SJCRH30 (cell line): ENCODE results near the gene ATRNL1. TPM values are rescaled to one million over a fixed set of nuclear protein-coding genes. Genes with fewer than 3 reads are reported as not detected.
A peak's percentile ranks its signal among the peaks of the same experiment; 100 is the strongest.
"Not testable (repeated sequence)": the region's sequence is repeated elsewhere in the genome, so short reads cannot be mapped to it uniquely, and the experiment has no call there.

Source experiments
- DNase-seq, 2 experiments: peaks; one replicate each; pipeline ENCODE4 v3.0.0-alpha.2; 2015 to 2020
- H3K27ac ChIP-seq: fragments of 250-450 bp; sonication (Bioruptor Pico); 2 replicates; pipeline ENCODE4 v1.5.1; 2020; ENCODE audit warnings: mild to moderate bottlenecking, moderate library complexity
- H3K27me3 ChIP-seq: fragments of 250-450 bp; sonication (Bioruptor Pico); 2 replicates; pipeline ENCODE4 v1.5.1; 2020; ENCODE audit warnings: mild to moderate bottlenecking, moderate library complexity
- H3K36me3 ChIP-seq: fragments of 250-450 bp; sonication (Bioruptor Pico); 2 replicates; pipeline ENCODE4 v1.5.1; 2020; ENCODE audit warnings: mild to moderate bottlenecking, moderate library complexity
- H3K4me1 ChIP-seq: fragments of 250-450 bp; sonication (Bioruptor Pico); 2 replicates; pipeline ENCODE4 v1.5.1; 2020; ENCODE audit warnings: mild to moderate bottlenecking, moderate library complexity
- H3K4me3 ChIP-seq: fragments of 250-450 bp; sonication (Bioruptor Pico); 2 replicates; pipeline ENCODE4 v1.5.1; 2020; ENCODE audit warnings: mild to moderate bottlenecking, moderate library complexity
- H3K9me3 ChIP-seq: fragments of 250-450 bp; sonication (Bioruptor Pico); replicated peaks from 2 replicates; pipeline ENCODE4 v1.5.1; 2020; ENCODE audit warnings: mild to moderate bottlenecking, moderate library complexity
- total RNA-seq: library from RNA; depleted of rRNA; stranded (reverse); fragments of >200 nt; shearing (Covaris generic); gene quantifications from 2 replicates; pipeline ENCODE4 v1.2.3, GENCODE V29; 2014

Gene ATRNL1
- total RNA-seq, 1 experiment from 2014 or later = 26.3 TPM

DNA sequence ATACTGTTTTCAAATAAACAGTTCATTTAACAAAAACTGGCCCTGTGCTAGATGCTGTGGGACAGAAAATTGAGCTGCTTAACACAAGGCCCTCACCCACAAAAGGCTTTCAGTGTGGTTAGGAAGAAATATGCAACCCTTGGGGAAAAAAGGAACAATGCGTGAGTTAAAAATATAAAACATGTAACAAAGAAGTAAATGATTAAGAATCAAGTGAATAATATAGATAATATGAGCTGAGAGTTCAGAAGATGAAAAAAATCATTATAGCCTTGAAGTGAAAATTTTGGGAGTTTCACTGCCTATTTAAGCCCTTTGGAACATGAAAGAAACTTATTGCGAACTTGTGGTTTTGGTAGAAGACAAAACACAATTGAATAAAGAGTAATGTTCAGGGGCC lies 684.5 kb downstream of the ATRNL1 start:
- no peak for DNase-seq
- no peaks in the 10 kb centered on the region for H3K36me3 ChIP-seq
- no peak overlapping the region for H3K27ac ChIP-seq
- H3K9me3 ChIP-seq = no peaks in the 10 kb centered on the region
- no peaks in the 10 kb centered on the region for H3K27me3 ChIP-seq
- H3K4me1 ChIP-seq = no peaks in the 10 kb centered on the region
- H3K4me3 ChIP-seq = no peak overlapping the region

DNA sequence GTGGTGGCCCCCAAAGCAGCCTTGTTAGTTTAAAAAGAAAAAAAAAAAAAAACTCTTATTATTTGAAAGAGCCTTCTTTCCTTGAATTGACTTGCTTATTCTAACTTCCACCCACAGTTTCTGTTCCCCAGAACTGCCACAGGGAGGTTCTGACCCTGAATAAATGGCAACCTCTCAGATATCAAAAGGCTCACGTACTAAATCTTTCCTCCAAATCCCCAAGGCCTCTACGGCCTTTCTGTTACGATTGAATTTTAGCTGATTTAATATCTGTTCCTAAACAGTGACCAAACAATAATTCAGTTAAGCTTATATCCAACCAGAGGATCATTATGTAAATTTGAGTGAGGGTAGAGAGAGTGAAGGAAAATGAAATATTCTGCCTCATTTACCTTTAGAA lies 697.1 kb downstream of the ATRNL1 start:
- H3K4me1 ChIP-seq = no peaks in the 10 kb centered on the region
- H3K9me3 ChIP-seq = peaks cover 4% of the 10 kb centered on the region; the same call in 1 of the 2 replicates
- DNase-seq = no peak
- H3K36me3 ChIP-seq = no peaks in the 10 kb centered on the region
- H3K4me3 ChIP-seq = no peak overlapping the region
- H3K27ac ChIP-seq = no peak overlapping the region
- no peaks in the 10 kb centered on the region for H3K27me3 ChIP-seq

DNA sequence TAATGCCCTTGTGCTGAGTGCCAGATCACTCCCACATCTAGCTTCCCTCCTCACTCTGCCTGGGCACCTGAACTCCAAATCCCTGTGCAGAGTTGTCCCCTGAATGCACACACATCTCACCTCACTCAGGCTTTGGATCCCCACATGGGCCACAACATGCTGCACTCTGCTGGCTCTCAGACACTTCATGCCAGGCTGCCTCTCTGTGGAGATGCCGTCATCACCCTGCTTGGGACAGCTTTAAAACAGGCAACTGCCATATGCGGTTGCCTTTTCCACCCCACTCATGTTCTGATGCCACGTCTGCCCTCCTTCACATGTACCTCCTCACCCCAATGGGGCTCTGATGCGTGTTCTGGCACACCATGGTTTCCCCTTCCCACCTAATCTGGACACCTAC lies 702.8 kb downstream of the ATRNL1 start:
- H3K27ac ChIP-seq = no peak overlapping the region

GRCh38 chr10:115801457-115801856 lies 708.3 kb downstream of the ATRNL1 start:
- H3K27ac ChIP-seq = no peak overlapping the region
- H3K9me3 ChIP-seq = no peaks in the 10 kb centered on the region
- H3K27me3 ChIP-seq = no peaks in the 10 kb centered on the region
- no peaks in the 10 kb centered on the region for H3K36me3 ChIP-seq
- no peaks in the 10 kb centered on the region for H3K4me1 ChIP-seq
- DNase-seq = no peak
- H3K4me3 ChIP-seq = no peak overlapping the region

More for the DNA sequence above, 702.8 kb downstream of the ATRNL1 start:
- Histone ChIP-seq H3K36me3 (no peaks in the 10 kb centered on the region), H3K9me3 (peaks cover 4% of the 10 kb centered on the region; the same call in 1 of the 2 replicates), H3K4me1 (no peaks in the 10 kb centered on the region), H3K4me3 (no peak overlapping the region), H3K27me3 (no peaks in the 10 kb centered on the region)
- no peak for DNase-seq

DNA sequence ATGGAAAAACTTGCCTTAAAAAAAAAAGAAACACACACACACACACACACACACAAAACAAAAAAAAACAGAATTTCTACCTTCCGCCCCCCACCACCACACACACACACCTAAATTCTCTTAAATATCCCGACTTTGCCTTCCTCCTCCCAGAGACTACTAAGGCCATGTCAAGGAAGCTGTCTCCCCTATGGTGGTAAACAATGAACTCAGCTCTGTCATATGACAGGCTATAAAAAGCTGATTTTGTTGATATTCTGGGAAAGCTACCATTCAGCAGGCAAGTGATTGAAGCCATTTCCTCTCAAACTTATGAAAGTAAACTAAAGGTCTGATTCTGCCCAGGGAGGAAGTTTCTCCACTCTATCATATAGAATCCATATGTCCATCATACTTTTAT lies 708.8 kb downstream of the ATRNL1 start:
- H3K27me3 ChIP-seq = no peaks in the 10 kb centered on the region
- H3K4me1 ChIP-seq = no peaks in the 10 kb centered on the region
- H3K4me3 ChIP-seq = no peak overlapping the region
- no peaks in the 10 kb centered on the region for H3K36me3 ChIP-seq
- DNase-seq = no peak
- H3K27ac ChIP-seq = no peak overlapping the region
- H3K9me3 ChIP-seq = no peaks in the 10 kb centered on the region

- DNase-seq = no peak
- Histone ChIP-seq H3K9me3 (no peaks in the 10 kb centered on the region), H3K27ac (no peak overlapping the region), H3K4me1 (no peaks in the 10 kb centered on the region), H3K27me3 (no peaks in the 10 kb centered on the region), H3K36me3 (no peaks in the 10 kb centered on the region), H3K4me3 (no peak overlapping the region)
Measured at GRCh38 chr10:115802911-115803310, 709.7 kb downstream of the ATRNL1 start.

GRCh38 chr10:115814542-115814941 lies 721.4 kb downstream of the ATRNL1 start:
- Histone ChIP-seq H3K4me1 (no peaks in the 10 kb centered on the region), H3K4me3 (no peak overlapping the region), H3K27me3 (no peaks in the 10 kb centered on the region), H3K36me3 (no peaks in the 10 kb centered on the region), H3K9me3 (no peaks in the 10 kb centered on the region), H3K27ac (no peak overlapping the region)
- DNase-seq = no peak

DNA sequence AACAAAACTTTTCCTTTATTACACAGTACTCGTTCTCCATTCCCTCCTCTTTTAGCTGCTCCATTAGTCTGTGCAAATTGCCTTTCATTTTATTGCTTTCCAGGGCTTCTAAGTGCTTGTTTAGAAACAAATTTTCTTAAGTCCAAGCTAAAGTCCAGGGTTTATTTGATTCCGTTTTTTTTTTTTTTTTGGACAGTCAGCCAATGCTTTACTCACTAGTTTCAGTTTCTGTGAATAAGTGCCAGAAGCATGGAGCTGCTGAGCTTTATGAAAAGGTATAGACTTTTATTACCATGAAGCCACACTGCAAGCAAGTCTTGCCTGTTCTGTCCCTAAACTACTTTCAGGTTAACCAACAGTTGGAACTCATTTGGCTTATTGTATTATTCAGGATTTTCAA lies 724.8 kb downstream of the ATRNL1 start:
- Histone ChIP-seq H3K4me1 (no peaks in the 10 kb centered on the region), H3K4me3 (no peak overlapping the region), H3K36me3 (no peaks in the 10 kb centered on the region), H3K27ac (no peak overlapping the region), H3K9me3 (peaks cover 4% of the 10 kb centered on the region; the same call in 1 of the 2 replicates), H3K27me3 (no peaks in the 10 kb centered on the region)
- no peak for DNase-seq

DNA sequence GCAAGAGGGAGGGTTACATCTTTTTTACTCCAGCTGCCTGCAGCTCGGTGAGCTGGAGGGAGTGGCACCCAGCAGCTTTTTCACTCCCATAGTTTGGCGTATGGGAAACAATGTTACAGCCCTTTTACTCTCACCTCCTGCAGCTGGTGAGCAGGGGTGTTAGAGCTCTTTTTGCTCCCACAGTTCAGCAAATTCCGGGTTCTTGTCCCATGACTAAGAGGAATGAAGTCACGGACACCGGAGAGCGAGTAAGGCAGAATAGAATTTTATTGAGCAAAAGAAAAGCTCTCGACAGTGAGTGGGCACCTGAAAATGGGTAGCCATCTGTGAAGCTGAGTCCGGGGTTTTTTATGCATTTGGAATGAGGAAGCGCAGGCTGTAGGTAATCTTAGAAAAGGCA lies 733.2 kb downstream of the ATRNL1 start:
- H3K4me3 ChIP-seq = no peak overlapping the region
- peaks cover 2% of the 10 kb centered on the region; the same call in 1 of the 2 replicates for H3K9me3 ChIP-seq
- H3K4me1 ChIP-seq = no peaks in the 10 kb centered on the region
- no peak overlapping the region for H3K27ac ChIP-seq
- H3K27me3 ChIP-seq = no peaks in the 10 kb centered on the region
- no peaks in the 10 kb centered on the region for H3K36me3 ChIP-seq
- DNase-seq = no peak

- H3K4me1 ChIP-seq = no peaks in the 10 kb centered on the region
- no peak overlapping the region for H3K27ac ChIP-seq
- no peaks in the 10 kb centered on the region for H3K36me3 ChIP-seq
- DNase-seq = no peak
- H3K4me3 ChIP-seq = no peak overlapping the region
- H3K9me3 ChIP-seq = no peaks in the 10 kb centered on the region
- no peaks in the 10 kb centered on the region for H3K27me3 ChIP-seq
Measured at GRCh38 chr10:115827231-115828009, 734.3 kb downstream of the ATRNL1 start.

- H3K9me3 ChIP-seq, H3K27me3 ChIP-seq, DNase-seq, H3K4me1 ChIP-seq, H3K36me3 ChIP-seq, H3K4me3 ChIP-seq, H3K27ac ChIP-seq: not testable (repeated sequence)
Measured at GRCh38 chr10:115828182-115828581, 735.0 kb downstream of the ATRNL1 start.

DNA sequence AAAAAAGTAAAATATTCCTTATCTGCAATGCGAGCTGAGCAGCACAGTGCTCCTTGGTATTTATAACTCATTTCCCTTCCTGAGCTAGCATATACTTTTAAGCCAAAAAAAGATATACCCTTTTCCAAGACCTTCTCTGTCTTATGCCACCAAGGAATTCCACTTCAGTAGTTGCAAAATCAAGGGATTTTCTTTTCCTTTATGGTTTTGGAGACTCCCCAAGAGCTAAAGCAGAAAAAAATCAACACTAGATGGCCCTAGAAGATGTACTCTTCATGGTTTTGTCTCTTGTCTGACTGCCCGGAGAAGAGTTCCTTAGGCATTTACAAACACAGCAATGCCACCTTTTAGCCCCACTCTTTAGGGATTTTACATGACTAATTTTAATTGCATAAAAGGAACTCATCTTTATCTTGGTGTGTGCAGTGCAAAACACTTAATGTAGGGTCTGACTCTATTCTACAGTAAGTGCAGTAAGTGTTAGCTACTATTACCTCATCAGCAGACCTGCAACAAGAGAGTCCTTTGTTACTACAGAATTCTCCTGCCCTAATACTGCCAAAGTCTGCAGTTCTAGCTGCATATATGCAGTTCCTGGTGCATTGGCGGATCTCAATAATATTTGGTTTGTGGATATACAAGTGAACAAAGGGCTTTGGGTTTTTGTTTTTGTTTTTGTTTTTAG lies 736.5 kb downstream of the ATRNL1 start:
- Histone ChIP-seq H3K9me3 (no peaks in the 10 kb centered on the region), H3K27me3 (no peaks in the 10 kb centered on the region), H3K4me3 (no peak overlapping the region), H3K4me1 (no peaks in the 10 kb centered on the region), H3K36me3 (no peaks in the 10 kb centered on the region), H3K27ac (no peak overlapping the region)
- DNase-seq = peak in 1 of 2 experiments; percentile 14

GRCh38 chr10:115830265-115830970 lies 737.3 kb downstream of the ATRNL1 start:
- Histone ChIP-seq H3K36me3 (no peaks in the 10 kb centered on the region), H3K4me3 (no peak overlapping the region), H3K27me3 (no peaks in the 10 kb centered on the region), H3K4me1 (no peaks in the 10 kb centered on the region), H3K27ac (no peak overlapping the region), H3K9me3 (no peaks in the 10 kb centered on the region)
- DNase-seq = no peak

DNA sequence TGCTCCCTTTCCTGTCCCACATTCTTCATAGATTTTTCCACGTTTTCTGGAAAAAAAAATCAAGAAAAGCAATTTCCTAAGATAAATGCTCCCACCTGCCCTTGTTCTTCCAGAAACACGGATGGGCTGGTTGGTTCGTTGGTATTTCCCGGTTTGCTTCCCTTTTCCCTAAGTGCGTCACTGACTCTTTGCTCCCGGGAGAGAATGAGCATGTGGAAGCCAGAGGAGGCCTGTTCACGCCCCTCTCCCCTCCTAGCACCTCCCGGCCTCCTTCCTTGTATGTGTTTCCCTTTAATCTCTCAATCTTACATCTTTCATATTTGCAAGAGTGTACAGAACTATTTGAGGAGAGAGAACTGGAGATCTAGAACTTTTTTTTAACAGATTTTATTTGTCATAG lies 737.9 kb downstream of the ATRNL1 start:
- no peak for DNase-seq
- Histone ChIP-seq H3K27ac (no peak overlapping the region), H3K27me3 (no peaks in the 10 kb centered on the region), H3K4me1 (no peaks in the 10 kb centered on the region), H3K9me3 (no peaks in the 10 kb centered on the region), H3K4me3 (no peak overlapping the region), H3K36me3 (no peaks in the 10 kb centered on the region)

DNA sequence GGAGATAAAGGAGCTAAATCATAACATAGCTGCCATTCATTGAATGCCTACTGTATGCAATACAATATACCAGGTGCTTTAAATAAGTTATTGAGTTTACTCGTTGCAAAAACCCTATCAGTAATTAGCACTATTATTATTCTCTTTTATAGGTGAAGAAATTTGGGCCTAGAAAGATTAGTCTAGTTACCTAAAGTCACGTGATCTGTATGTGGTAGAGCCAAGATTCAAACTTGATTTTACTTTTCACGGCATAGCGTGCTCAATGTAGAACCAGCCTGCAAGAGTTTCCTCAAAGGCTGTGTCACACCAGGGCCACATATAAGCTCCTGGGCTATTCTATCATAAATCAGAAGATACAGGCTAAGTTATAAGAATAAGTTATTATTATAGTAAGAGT lies 740.0 kb downstream of the ATRNL1 start:
- Histone ChIP-seq H3K4me1 (no peaks in the 10 kb centered on the region), H3K36me3 (no peaks in the 10 kb centered on the region), H3K27ac (no peak overlapping the region), H3K27me3 (no peaks in the 10 kb centered on the region), H3K9me3 (no peaks in the 10 kb centered on the region), H3K4me3 (no peak overlapping the region)
- DNase-seq = no peak
